HG02885 (cell line): ENCODE data around the gene CEND1.

Experiments
- ATAC-seq: cut with Tn5 transposase; IDR thresholded peaks from one replicate; pipeline ENCODE4 v1.9.1; 2021; ENCODE audit warnings: mild to moderate bottlenecking; ENCODE audit not compliant: unreplicated experiment, poor library complexity

Gene CEND1

DNA sequence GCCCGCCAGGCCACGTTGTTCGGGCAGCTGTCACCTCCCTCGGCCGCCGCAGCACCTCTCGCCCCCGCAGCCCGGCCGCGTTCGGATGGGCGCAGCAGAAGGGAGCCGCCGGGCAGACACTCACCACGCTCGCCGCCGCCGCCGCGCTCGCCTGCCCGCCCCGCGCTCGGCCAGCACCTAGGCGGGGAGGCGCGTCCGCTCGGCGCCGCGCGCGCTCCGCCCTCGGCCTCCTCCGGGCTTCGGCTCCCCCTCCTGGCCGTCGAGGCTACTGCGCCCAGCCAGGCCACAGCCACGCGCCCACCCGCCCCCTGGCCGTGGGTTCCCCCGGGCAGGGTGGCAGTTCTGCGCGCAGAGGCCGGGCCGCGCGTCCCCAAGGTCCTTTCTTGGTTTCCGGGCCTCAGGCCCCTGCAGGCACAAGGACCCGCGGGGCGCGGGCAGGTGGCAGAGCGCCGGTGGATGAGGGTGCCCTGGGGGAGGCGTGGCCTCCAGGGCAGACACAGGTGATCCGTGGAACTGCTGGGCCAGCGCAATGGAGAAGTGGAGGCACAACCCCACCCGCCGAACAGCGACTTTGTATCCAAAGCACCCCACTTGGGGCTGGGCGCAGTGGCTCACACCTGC is 8.3 kb upstream of the CEND1 start, which contains the start of gene SLC25A22:
Gene SLC25A22 (minus strand): TSS at position 189 of the 621 bp plus-strand sequence. CDS start 3,275 bp downstream, outside the sequence.
- ATAC-seq = peak; percentile 74

DNA sequence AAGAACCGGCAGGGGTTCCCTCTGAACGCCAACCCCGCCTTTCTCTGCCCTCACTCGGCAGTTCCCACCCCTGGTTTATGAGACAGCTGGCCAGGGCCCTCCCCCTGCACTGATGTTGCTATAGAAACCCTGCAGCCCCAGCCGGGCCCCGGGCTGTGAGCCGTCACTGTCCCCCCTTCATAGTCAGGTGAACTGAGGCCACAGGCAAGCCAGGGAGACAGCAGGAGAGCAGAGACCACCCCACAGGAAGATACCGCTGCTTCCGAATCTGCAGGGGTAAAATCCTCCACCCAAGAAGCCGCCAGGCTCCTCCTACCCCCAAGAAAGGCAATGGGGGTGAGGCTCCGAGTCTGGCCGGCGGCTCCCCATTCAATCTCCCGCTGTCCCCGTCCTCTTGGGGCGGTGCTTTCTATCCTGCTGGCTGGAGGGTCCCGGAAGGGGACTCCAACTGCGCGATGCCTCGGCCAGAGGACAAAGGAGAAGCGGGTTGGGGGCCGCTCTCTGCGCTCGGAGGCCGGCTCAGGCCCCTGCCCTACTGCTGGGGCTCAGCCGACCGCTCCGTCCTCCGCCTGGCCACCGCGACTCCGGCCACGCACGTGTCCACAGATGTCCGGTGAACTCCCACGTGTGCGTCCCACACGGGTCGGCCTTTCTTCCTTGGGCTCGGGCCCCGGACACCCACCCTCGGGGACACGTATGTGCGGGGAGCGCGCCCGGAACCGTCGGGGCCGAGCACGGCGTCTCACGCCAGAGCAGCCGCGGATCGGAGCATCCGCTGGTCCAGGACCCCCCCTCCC is 7.6 kb upstream of the CEND1 start:
- ATAC-seq = peak; percentile 42

DNA sequence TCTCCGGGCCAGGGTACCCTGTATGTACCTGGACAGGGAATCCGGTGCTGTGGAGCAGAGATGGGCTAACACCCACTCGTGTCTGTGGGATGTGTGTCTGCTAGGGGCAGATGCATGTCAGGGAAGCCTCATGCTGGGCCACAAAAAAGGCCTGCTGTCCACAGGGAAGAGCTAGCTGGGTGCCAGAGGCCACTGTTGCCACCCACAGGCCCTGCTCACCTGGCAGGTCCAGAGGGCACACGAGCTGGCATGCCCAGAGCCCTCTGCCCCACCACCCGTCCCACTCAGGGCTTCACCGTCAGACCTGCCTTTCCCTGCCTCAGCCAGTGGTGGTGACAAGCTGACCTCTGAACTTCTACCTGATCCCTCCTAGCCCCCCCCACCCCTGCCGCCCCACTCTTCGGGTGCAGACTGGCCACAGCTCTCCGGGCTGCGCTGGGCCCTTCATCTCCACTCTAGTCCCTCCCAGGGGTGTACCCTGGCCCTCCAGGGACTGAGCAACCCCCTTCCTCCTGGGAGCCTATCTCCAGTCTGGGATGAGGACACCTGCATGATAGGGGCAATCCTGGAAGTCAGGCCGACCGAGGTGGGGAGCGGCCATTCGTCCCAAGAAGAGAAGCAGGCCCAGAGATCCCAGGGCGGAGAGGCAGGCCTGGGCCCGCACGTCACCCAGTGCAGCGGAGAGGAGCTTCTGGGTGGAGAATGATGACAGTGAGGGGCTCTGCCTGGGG is 6.8 kb upstream of the CEND1 start:
- ATAC-seq = no peak

DNA sequence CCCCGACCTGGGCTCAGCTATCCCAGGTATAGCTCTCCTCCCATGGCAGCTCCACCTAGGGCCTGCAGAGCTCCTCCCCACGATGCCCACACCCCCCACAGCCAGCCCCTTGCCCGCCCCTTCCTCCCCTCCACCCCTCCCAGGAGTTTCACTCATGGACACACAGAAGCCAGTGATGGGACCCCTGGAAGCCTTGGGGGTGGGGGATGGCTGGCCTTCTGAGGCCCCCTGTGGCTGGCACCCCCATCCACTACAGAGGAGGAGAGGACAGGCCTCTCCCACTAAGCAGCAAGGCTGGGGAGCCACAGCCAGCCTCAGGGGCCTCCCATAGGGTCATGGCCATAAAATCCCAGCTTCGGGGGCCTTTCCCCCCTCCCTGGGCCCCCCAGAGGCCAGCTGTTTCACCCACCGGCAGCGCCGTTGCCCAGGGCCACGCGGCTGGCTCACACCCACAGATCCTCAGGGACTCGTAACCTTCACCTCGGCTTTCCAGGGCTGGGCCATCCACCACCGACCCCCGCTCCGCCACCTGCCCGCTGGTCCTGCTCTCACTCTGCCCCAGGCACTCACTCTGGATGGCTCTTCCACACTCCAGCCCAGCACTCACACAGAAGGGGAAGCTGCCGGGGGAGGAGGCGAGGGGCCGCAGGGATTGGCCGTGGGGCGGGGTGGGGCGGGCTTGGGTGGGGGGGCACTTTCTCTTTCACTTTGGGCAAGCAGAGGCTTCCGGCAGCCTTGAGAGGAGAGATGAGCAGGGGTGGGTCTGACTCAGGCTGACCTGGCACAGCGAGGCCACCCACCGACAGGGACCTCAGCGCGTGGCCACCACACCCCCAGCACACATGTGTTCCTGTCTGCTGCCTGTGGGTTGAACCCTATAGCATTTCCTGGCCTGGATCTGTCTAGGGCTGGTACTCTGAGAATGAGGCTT is 6.0 kb upstream of the CEND1 start:
- ATAC-seq = peak; percentile 37

DNA sequence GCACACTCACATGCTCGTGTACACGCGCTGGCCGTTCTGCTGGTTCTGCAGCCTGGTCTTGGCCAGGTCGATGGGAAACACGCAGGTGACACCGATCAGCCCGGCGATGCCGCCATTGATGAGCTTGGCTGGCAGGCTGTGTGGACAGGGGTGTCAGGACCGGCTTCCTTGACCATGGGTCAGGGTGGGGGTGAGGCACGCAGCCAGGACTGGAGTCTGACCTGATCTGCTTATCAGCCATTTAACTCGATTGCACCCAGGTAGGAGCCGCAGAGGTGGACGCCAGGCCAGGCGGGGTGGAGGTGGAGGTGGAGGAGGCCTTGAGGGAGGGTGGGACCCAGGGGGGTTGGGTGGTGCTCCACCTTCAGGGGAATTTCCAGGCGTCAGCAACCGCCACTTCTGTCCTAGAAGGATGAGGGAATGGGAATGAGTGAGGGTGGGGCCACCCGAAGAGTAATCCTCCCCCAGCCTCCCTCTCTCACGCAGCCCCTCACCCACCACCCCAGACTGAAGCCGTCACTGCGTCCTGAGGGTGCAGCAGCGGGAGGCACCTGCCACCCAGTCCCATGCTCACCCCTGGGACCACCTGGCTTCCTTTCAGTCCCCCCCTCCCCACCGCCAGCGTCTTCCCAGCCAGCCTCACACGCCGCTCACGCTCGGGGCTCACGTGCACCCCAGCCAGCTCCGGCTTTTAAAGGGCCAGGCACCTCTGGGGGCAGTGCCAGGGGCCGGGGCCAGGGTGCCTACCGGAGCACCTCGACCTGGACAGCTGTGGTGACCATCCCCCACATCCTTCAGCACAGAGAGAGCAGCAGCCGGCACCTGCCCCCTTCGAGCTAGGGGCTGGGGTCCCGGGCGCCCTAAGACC is 5.1 kb upstream of the CEND1 start:
- no peak for ATAC-seq

DNA sequence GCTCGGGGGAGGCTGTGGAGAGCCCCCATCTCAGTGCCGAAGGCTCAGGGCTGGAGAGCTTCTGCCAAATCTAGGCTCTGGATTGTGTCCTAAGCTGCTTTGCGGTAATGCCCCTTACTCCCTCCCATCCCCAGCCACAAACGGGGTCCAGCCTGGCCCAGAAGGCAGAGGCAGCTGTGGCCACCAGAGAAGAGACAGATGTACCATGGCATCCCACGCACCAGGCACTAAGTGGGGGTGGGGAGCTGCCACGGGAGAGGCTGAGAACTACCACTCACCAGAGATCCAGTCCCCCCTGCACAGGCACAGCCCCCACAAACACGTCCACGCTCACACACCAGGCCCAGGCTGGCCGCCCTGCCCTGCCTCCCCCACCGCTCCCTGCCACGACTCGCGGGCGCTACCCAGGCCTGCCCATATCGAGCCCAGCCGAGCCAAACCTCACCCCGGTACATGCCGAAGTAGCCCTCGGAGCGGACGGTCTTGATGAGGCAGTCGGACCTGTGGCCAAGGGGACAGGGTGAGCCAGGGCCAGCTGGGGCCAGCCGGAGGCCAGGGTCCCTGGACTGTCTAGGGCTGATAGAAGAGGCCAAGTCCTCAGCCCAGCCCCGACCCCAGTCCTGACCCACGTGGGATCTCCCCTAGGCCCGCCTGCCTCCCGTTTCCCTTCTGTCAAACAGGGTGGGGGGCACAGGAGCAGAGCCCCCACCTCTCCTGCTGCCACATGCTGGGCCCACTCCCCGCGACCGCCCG is 4.3 kb upstream of the CEND1 start:
- ATAC-seq = no peak

DNA sequence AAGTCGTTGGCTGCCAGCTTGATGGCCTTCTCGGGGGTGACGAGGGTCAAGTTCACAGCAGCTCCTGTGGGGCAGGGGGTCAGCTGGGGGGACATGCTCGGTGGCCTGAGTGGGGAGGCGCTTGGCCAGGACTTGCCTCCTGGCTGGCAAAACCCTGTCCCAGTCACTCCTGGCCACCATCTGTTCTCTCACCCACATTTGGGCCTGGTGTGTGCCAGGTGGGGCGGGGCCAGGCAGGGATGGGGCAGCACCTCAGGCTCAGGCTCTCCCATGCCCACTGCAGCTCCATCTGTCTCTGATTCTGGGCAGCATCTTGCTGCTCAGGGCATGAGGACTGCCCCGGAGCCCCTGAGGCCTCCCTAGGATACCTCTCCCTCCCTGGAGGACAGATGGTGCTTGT is 3.7 kb upstream of the CEND1 start:
- ATAC-seq = no peak

DNA sequence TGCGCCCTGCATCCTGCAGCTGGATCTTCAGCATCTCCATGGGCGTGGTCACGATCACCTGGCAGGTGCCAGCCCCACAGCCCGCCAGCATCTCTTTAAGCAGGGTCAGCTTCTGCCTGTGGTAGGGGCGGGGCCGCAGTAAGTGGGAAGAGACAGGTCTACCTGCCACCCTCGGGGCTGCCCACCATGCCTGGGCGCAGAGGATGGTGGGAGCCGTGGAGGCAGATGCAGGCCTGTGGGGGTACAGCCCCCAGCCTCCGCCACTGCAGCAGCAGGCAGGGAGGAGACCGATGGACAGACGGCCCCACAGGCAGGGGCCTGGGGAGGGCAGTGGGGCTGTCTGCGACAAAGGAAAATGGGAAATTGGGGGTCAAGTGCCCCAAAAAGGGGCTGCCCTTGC is 3.0 kb upstream of the CEND1 start:
- no peak for ATAC-seq

DNA sequence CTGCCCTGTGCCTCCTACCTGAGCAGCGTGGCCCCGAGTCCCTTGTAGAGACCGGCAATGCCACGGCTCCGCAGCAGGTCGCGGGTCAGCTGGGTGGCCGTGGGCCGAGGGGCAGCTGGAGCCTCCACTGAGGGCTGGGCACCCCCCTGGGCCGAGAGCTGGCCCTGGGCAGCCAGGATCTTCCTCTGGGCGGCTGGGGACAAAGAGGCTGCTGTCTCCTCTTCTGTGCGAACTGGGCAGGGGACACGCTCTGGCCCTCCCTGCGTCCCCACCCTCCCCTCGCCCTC is 2.6 kb upstream of the CEND1 start:
- ATAC-seq = no peak

DNA sequence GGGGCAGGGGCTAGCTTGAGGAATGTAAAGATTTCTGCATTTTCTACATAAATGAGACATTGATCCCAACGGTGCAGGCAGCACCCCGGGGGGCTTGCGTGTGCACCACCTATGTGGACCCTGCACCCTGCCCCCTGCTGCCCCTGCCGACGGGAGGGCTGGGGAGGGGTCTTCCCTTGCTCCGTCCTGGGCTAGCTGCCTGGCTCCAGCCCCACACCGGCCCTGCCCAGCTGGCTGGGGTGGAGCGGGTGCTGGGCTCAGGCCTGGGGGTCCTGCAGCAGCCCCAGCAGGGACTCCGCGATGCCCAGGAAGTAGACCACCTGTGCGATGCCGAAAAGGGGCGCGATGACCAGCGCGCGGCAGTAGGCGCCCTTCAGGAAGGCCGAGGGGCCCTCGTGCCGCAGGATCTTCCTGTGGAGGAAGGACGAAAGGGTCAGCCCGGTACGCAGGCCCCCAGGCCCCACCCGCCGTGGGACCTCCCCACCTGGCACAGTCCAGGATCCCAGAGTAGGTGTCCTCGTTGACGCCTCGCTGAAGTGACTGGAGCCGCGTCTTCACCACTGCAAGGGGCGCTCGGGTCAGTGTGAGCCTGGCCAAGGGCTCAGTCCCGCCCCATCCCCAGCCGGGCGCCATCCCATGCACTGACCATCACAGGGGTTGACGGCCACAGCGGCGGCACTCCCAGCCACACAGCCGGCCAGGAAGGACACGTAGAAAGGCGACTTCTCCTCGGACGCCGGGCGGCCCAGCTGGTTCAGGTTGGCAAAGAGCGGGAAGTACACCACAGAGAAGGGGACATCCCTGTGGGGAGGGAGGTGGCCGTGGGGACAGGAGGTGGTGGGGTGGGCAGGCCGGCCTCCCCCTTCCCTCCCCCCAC is 2.0 kb upstream of the CEND1 start:
- ATAC-seq = no peak

DNA sequence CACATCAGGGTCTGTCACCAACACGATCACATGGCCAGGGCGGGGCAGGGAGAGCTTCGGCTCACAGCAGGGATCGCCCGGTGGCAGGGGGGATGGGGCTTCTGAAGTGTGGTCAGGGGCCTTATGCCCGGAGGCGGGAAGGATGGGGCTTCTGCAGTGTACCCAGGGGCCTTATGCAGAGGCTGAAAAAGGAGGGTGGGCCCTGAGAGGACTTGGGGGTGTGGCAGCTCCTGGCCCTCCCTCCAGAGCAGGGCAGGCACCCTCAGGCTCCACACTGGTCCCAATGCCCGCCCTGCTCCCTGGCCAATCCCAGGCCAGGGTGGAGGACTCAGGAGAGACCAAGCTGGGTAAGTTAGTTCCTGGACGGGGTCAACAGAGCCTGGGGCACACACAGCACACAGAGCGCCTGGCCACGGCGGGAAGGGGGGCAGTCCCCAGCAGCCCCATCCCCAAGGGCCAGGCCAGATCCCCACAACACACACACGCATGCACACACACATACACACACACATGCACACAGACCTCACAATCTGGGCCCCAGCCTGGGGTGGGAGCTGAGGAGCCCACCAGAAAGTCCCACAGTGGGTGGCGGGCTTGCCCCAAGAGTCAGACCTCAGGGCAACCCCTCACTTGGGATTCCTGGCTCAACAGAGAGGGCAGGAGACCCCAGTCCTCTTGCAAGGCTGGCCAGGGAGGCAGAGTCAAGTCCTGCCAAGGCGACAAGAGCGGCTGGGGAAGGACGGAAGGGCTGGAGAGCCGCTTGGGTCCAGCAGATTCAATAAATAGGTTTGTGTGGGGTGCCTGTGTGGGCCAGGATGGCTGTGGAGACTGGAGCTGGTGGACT is 1.1 kb upstream of the CEND1 start:
- no peak for ATAC-seq

DNA sequence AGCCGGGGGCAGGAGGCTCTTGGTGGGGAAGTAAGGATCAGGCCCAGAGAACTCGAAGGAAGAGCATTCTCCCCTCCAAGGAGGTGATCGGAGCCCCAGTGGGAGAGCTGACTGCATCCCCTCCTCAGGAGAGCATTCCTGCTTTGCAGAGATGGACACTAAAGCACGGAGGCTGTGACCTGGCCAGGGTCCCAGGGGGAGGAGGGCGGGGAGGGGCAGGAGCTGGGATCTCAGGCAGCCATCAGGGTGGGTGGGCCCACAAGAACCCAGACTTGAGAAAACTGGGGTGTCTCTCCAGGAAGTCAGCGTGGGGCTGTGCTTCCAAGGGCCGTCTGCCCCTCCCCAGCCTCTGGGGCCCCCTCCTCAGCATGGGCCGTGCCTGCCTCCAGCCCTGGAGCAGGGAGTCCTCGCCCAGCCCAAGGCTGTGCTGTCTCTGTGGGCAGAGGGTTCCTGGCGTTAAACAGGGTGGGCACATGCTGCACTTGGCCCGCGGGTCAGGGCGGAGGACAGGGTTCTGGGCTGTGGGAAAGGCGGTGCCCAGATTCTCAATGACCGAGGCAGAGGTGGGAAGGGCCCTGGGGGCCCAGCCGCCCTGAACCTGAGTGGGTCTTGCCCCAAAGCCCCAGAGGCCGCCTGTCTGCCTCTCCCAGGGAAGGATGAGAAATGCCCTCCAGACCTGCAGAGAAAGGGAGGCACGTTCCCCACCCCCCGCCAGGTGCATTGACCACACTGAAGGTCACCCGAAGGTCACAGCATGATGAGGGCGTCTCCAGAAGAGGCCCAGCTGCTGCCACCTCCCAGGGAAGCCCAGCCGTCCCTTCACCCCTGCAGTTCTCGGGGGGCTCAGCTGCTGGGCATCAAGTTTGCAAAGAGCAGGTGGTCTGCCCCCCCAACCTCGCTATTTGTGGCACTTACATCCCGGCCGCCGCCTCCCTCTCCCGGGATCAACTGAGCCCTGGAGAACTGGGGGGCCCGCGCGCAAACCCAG is 643 bp downstream of the CEND1 start:
- ATAC-seq = no peak

DNA sequence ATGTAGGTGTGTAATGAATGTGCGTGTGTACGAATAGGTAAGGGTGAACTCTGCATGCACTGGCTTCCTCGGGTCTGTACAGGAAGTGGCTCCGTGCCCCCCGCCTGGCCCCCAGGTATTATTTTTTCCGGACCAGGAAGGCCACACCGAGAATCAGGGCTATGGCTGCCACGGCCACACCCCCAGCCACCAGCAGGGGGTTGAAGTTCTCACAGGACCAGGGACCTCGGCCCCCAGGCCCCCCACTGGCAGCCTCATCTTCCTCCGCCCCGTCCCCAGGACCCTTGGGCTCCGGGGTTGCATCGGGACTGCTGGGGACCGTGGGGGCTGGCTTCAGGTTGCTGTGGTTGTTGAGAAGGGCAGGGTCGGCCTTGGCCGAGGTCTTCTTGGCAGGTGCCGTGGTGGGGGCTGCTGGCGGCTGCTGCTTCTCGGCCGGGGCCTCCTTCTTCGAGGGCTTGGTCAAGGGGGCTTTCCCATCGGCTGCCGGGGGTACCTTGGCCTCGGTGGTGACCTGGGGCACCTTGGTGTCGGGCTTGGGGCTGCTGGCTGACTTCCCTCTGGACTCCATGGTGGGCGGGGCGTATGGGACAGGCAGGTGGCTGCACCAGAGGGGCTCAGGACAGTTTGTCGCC is 1.8 kb downstream of the CEND1 start:
- ATAC-seq = no peak

DNA sequence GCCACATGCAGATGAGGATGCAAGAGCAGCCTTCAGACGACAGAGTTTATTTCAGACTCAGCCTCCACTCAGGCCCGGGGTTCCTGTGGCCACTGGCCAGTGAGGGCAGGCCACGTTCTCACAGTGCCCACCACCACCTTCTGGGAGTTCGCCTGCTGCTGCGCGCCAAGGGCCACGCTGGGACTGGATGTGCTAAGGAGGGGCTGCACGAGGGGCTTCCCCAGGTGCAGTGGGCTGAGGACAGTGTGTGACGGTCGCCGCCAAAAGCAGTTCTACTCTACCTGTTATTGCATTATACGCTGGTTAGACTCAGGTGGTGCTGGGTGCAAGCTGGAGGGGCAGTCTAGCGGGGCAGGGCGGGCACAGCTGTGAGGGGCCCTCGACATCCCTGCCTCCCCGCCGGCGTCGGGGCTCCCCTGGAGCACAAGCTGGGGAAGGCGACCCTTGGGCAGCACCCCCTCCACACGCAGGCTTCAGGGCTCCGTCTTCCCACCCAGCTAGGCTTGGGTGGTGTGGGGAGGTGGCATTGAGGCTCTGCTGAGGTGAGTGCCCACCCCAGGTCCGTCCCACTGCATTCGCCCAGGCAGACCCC is 2.7 kb downstream of the CEND1 start:
- no peak for ATAC-seq
